K562 (cell line): ENCODE data around the gene PLEKHM3. TPM values are rescaled to one million over a fixed set of nuclear protein-coding genes. Genes with fewer than 3 reads are reported as not detected.

Source experiments
- ATAC-seq: fragments of 200-7000 bp; cut with Tn5 transposase; 3 replicates; pipeline ENCODE4 v1.9.1; 2020; ENCODE audit warnings: moderate library complexity
- BruUV-seq: library from RNA; stranded (reverse); fragments of 400-500 nt; replicated peaks from 2 replicates; lab custom pipeline; 2021; lab: Mats Ljungman, UMichigan
- CTCF ChIA-PET: fragments of 300-600 bp; formaldehyde crosslinking; extraction: SDS; loops from one replicate; lab custom pipeline; 2021; ENCODE audit warnings: low intra/inter-chr PET ratio; lab: Yijun Ruan, JAX
- POLR2A ChIA-PET: fragments of 300-600, 350-650 bp; sonication (Branson Sonifier 250); formaldehyde crosslinking; extraction: SDS; loops from one replicate; lab custom pipeline; 2021; ENCODE audit warnings: antibody characterized with exemption, inconsistent platforms; lab: Yijun Ruan, JAX
- DNase-seq, 4 experiments: peaks; one replicate each; pipeline versions ENCODE4 v3.0.0 to v3.0.0-alpha.2; 2011 to 2018; ENCODE audit warnings: low spot score in 3 of 4, mixed read lengths in 3 of 4; ENCODE audit errors: extremely low read depth in 1 of 4
- FAIRE-seq: peaks from 2 replicates; lab custom pipeline; 2011; peaks lifted over from hg19 to GRCh38; lab: Jason Lieb, UNC
- H2AFZ ChIP-seq: 2 replicates; pipeline ENCODE4 v1.6.0; 2011; ENCODE audit warnings: low read depth, low read length, control low read depth, inconsistent platforms
- H3K27ac ChIP-seq: fragments of 200-600 bp; 3 replicates; pipeline ENCODE4 v1.8.0; 2011; ENCODE audit warnings: low read depth, mild to moderate bottlenecking, control low read depth, inconsistent platforms, low read length, moderate library complexity, mixed read lengths; ENCODE audit errors: extremely low read depth
- H3K27me3 ChIP-seq, 2 experiments: fragments of 300-600 bp in 1 of 2; 2 replicates in 1 of 2; 3 replicates in 1 of 2; pipeline versions ENCODE4 v1.6.0 to v1.8.0; 2011; ENCODE audit warnings: inconsistent platforms in 2 of 2, low read length in 2 of 2, mild to moderate bottlenecking in 1 of 2, mixed read lengths in 1 of 2, moderate library complexity in 1 of 2; ENCODE audit not compliant: control insufficient read depth in 2 of 2, insufficient read depth in 2 of 2
- H3K36me3 ChIP-seq: fragments of 300-600 bp; 3 replicates; pipeline ENCODE4 v1.8.0; 2011; ENCODE audit warnings: mild to moderate bottlenecking, low read length, inconsistent platforms; ENCODE audit not compliant: control insufficient read depth, insufficient read depth
- H3K4me1 ChIP-seq, 2 experiments: fragments of 200-600 bp in 1 of 2; replicated peaks in 1 of 2; 2 replicates in 1 of 2; 3 replicates in 1 of 2; pipeline versions ENCODE4 v1.5.1 to v1.8.0; 2011; ENCODE audit warnings: inconsistent platforms in 2 of 2, low read length in 2 of 2, mild to moderate bottlenecking in 1 of 2, mixed read lengths in 1 of 2, moderate library complexity in 1 of 2; ENCODE audit not compliant: control insufficient read depth in 2 of 2, insufficient read depth in 2 of 2
- H3K4me2 ChIP-seq: 2 replicates; pipeline ENCODE4 v1.6.1; 2011; ENCODE audit warnings: low read length, control low read depth, inconsistent platforms, mixed read lengths; ENCODE audit not compliant: insufficient read depth
- H3K4me3 ChIP-seq: fragments of 200-600 bp; sonication (generic), shearing (Covaris generic); 2 replicates; pipeline ENCODE4 v1.5.1; 2016; ENCODE audit warnings: control low read depth, inconsistent platforms
- H3K79me2 ChIP-seq: fragments of 200-600 bp; 3 replicates; pipeline ENCODE4 v1.8.0; 2011; ENCODE audit warnings: low read length, inconsistent platforms; ENCODE audit not compliant: control insufficient read depth, insufficient read depth
- H3K9ac ChIP-seq, 2 experiments: 2 replicates each; pipeline versions ENCODE4 v1.6.0 to v1.6.1; 2011; ENCODE audit warnings: low read depth in 2 of 2, low read length in 2 of 2, control low read depth in 1 of 2, inconsistent platforms in 1 of 2, mild to moderate bottlenecking in 1 of 2, mixed read lengths in 1 of 2; ENCODE audit not compliant: insufficient read depth in 1 of 2
- H3K9me1 ChIP-seq: one replicate; pipeline ENCODE4 v1.6.0; 2011; ENCODE audit warnings: inconsistent platforms, mild to moderate bottlenecking, low read length, moderate library complexity; ENCODE audit not compliant: control insufficient read depth, insufficient read depth
- H3K9me3 ChIP-seq: replicated peaks from 2 replicates; pipeline ENCODE4 v1.5.1; 2011; ENCODE audit warnings: low read depth, low read length, inconsistent platforms; ENCODE audit not compliant: control insufficient read depth, insufficient read depth
- H4K20me1 ChIP-seq: replicated peaks from 2 replicates; pipeline ENCODE4 v1.6.1; 2011; ENCODE audit warnings: low read length, inconsistent platforms, mixed read lengths; ENCODE audit not compliant: control insufficient read depth, insufficient read depth
- DDX20 ChIP-seq: fragments of 450-650 bp; IDR thresholded peaks from 2 replicates; pipeline ENCODE4 v1.6.1; 2016; ENCODE audit warnings: missing genetic modification characterization, low read depth, mild to moderate bottlenecking, missing compliant biosample characterization, moderate library complexity
- FOXJ3 ChIP-seq: sonication (generic); formaldehyde crosslinking; IDR thresholded peaks from 2 replicates; pipeline ENCODE4 v1.4.0; 2020; ENCODE audit warnings: mild to moderate bottlenecking, missing genetic modification reagents
- MAFG ChIP-seq: fragments of 450-650 bp; conservative IDR thresholded peaks from 2 replicates; pipeline ENCODE4 v1.6.1; 2016; ENCODE audit warnings: missing genetic modification characterization, missing compliant biosample characterization
- NFIC ChIP-seq: fragments of 450-650 bp; IDR thresholded peaks from 2 replicates; pipeline ENCODE4 v1.6.1; 2017; ENCODE audit warnings: mild to moderate bottlenecking, inconsistent platforms
- PKNOX1 ChIP-seq: fragments of 450-650 bp; IDR thresholded peaks from 2 replicates; pipeline ENCODE4 v1.6.1; 2016
- RREB1 ChIP-seq: fragments of 250-450 bp; sonication (Bioruptor Pico); IDR thresholded peaks from 2 replicates; pipeline ENCODE4 v1.4.0; 2020
- WGBS: fragments of 100-300 bp; shearing (Covaris generic); methylation state at CpG from one replicate; pipeline ENCODE4 v1.1.6; 2016; ENCODE audit warnings: low coverage, mixed read lengths; ENCODE audit not compliant: insufficient coverage; ENCODE audit errors: missing lambda C conversion rate; 5-methylcytosine and 5-hydroxymethylcytosine counted together
- in situ Hi-C: fragments of 300-500 bp; cut with MboI; formaldehyde crosslinking; loops from 4 replicates; pipeline ENCODE4 v1.15.0; 2018; ENCODE audit warnings: inconsistent platforms, mixed read lengths
- intact Hi-C: fragments of 100-400 bp; cut with micrococcal nuclease; formaldehyde crosslinking; loops from 2 replicates; pipeline ENCODE4 v1.14.2; 2022
- polyA plus RNA-seq, 8 experiments: library from polyadenylated mRNA; depleted of rRNA in 4 of 8; stranded (reverse) in 5 of 8; unstranded in 3 of 8; fragments of >200 nt; fragmentation: Nextera tagmentation in 2 of 8; fragmentation: Illumina TruSeq in 1 of 8; extraction: Ambion mirVana in 2 of 8; extraction: Trizol in 1 of 8; gene quantifications; 2 replicates each; pipeline versions ENCODE4 v1.2.1 to v1.2.3, GENCODE V29; 2011 to 2014; ENCODE audit warnings: inconsistent platforms in 1 of 8, missing spikeins in 1 of 8
- total RNA-seq, 7 experiments: library from RNA; depleted of rRNA in 6 of 7; stranded (reverse); fragments of >200 nt in 6 of 7; fragmentation: Illumina TruSeq in 2 of 7; extraction: Trizol in 2 of 7; gene quantifications; 2 replicates each; pipeline versions ENCODE4 v1.2.1 to v1.2.3, GENCODE V29; 2011 to 2021; ENCODE audit warnings: low replicate concordance in 1 of 7
- TF ChIP-seq, protein P1 (sequence below): fragments of 450-650 bp; IDR thresholded peaks from 2 replicates; pipeline ENCODE4 v1.6.1; 2016; ENCODE audit warnings: borderline replicate concordance

The PLEKHM3 gene
- total and polyA plus RNA-seq, 9 of the 15 experiments (the other 6 are each of a cell fraction or from before 2014, with no cell fraction given) = 0.24 to 1.6 (median 1.0) TPM

GRCh38 chr2:207901401-207901800, 123.9 kb downstream of the PLEKHM3 start:
- Histone ChIP-seq H2AFZ (no peak overlapping the region), H3K79me2 (no peaks in the 10 kb centered on the region), H3K27ac (no peak overlapping the region), H3K4me1 (no peaks in the 10 kb centered on the region), H3K9me3 (no peaks in the 10 kb centered on the region), H3K9ac (no peak overlapping the region), H3K36me3 (no peaks in the 10 kb centered on the region), H3K27me3 (no peaks in the 10 kb centered on the region), H3K9me1 (no peaks in the 10 kb centered on the region), H3K4me2 (no peak overlapping the region), H4K20me1 (no peaks in the 10 kb centered on the region), H3K4me3 (no peak overlapping the region)
- no peak for ATAC-seq
- in situ Hi-C loops = no loop called here
- 28% methylated on average over 4 of the region's 4 CpGs for WGBS
- ChIA-PET POLR2A (no interaction called here), CTCF (no interaction called here)
- TF ChIP-seq RREB1 (CRISPR knock-in tag) (no peak), DDX20 (tag) (no peak), MAFG (tag) (no peak), PKNOX1 (peak; percentile 66), FOXJ3 (CRISPR knock-in tag) (no peak), NFIC (no peak)
- TF ChIP-seq, protein P1, sequence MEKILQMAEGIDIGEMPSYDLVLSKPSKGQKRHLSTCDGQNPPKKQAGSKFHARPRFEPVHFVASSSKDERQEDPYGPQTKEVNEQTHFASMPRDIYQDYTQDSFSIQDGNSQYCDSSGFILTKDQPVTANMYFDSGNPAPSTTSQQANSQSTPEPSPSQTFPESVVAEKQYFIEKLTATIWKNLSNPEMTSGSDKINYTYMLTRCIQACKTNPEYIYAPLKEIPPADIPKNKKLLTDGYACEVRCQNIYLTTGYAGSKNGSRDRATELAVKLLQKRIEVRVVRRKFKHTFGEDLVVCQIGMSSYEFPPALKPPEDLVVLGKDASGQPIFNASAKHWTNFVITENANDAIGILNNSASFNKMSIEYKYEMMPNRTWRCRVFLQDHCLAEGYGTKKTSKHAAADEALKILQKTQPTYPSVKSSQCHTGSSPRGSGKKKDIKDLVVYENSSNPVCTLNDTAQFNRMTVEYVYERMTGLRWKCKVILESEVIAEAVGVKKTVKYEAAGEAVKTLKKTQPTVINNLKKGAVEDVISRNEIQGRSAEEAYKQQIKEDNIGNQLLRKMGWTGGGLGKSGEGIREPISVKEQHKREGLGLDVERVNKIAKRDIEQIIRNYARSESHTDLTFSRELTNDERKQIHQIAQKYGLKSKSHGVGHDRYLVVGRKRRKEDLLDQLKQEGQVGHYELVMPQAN = no peak
- BruUV-seq = no TSS peak
- FAIRE-seq = no peak
- no peak for DNase-seq
- intact Hi-C loops = no loop called here
